Lung (tissue), 12 donors: Measurements from ENCODE around the gene FAM124B. TPM values are rescaled to one million over a fixed set of nuclear protein-coding genes. Genes with fewer than 3 reads are reported as not detected.

Experiments used
- ATAC-seq: fragments of 200-7000 bp; cut with Tn5 transposase; one replicate; pipeline ENCODE4 v1.9.1; 2020; ENCODE audit warnings: moderate number of reproducible peaks; ENCODE audit not compliant: insufficient read depth, low FRiP score
- DNase-seq, 3 donors: peaks; one replicate each; pipeline ENCODE4 v3.0.0-alpha.2; 2013 to 2017
- H3K27ac ChIP-seq, 2 donors: one replicate each; pipeline ENCODE4 v1.5.1; 2013; ENCODE audit warnings: mild to moderate bottlenecking in 2 of 2, moderate library complexity in 2 of 2, control low read depth in 1 of 2, inconsistent platforms in 1 of 2, low read depth in 1 of 2, low read length in 1 of 2
- H3K27me3 ChIP-seq, 3 donors: one replicate each; pipeline ENCODE4 v1.5.1; 2013; ENCODE audit warnings: low read length in 2 of 3; ENCODE audit not compliant: control insufficient read depth in 3 of 3, insufficient read depth in 3 of 3
- H3K36me3 ChIP-seq, 4 donors: one replicate each; pipeline ENCODE4 v1.5.1; 2013; ENCODE audit warnings: low read length in 4 of 4, mild to moderate bottlenecking in 1 of 4, moderate library complexity in 1 of 4; ENCODE audit not compliant: control insufficient read depth in 4 of 4, insufficient read depth in 4 of 4
- H3K4me1 ChIP-seq, 5 donors: one replicate each; pipeline ENCODE4 v1.5.1; 2013; ENCODE audit warnings: low read length in 5 of 5, mild to moderate bottlenecking in 2 of 5, moderate library complexity in 1 of 5; ENCODE audit not compliant: control insufficient read depth in 5 of 5, insufficient read depth in 5 of 5
- H3K4me3 ChIP-seq: one replicate; pipeline ENCODE4 v1.5.1; 2013; ENCODE audit warnings: mild to moderate bottlenecking, control low read depth, moderate library complexity
- H3K9ac ChIP-seq, 2 donors: one replicate each; pipeline ENCODE4 v1.5.1; 2013; ENCODE audit warnings: low read length in 2 of 2, control low read depth in 1 of 2; ENCODE audit not compliant: insufficient read depth in 1 of 2
- H3K9me3 ChIP-seq, 4 donors: one replicate each; pipeline ENCODE4 v1.5.1; 2013; ENCODE audit warnings: low read length in 3 of 4, mild to moderate bottlenecking in 1 of 4, moderate library complexity in 1 of 4; ENCODE audit not compliant: control insufficient read depth in 4 of 4, insufficient read depth in 3 of 4
- CTCF ChIP-seq: IDR thresholded peaks from 2 replicates; pipeline ENCODE4 v1.5.1; 2012; ENCODE audit warnings: mild to moderate bottlenecking; ENCODE audit errors: control extremely low read depth, extremely low read depth
- WGBS, 2 donors: extraction: QIAGEN DNeasy Blood & Tissue Kit; methylation state at CpG; one replicate each; pipeline ENCODE4 v1.1.7; 2013; 5-methylcytosine and 5-hydroxymethylcytosine counted together
- polyA plus RNA-seq, 2 donors: library from polyadenylated mRNA; stranded (reverse); fragments of 200-250 nt; gene quantifications; one replicate each; pipeline ENCODE4 v1.2.1, GENCODE V29; 2013
- total RNA-seq, 2 donors: library from RNA; depleted of rRNA in 1 of 2; stranded (reverse); fragments of >200 nt in 1 of 2; gene quantifications; one replicate each; pipeline ENCODE4 v1.2.1, GENCODE V29; 2014 to 2021
- donor health status: control.
- donor health status: control.
- donor health status: Bipolar disorder and iron deficiency.
- donor health status: healthy.
- donor health status: DM: yes; HTN: yes; CAD: no.

The FAM124B gene
- total and polyA plus RNA-seq, 4 donors, result 0.71 to 21.4 (median 1.7) TPM

- H3K27ac ChIP-seq, result no peak overlapping the region
- H3K9me3 ChIP-seq, result no peaks in the 10 kb centered on the region
- H3K4me1 ChIP-seq, result peaks cover 0 to 4% (median 2%) of the 10 kb centered on the region in 5 donors
- DNase-seq, result no peak
- ATAC-seq, result no peak
- H3K36me3 ChIP-seq, result no peaks in the 10 kb centered on the region
- TF ChIP-seq CTCF, result no peak
- no peak overlapping the region for H3K9ac ChIP-seq
- WGBS, 2 donors, result 61 to 93% methylated on average over 1 of the region's 1 CpG
- H3K27me3 ChIP-seq, result no peaks in the 10 kb centered on the region
- H3K4me3 ChIP-seq, result no peak overlapping the region
Observed at GRCh38 chr2:224417361-224417729, 15.4 kb upstream of the FAM124B start.

- DNase-seq, result no peak
- no peak for TF ChIP-seq CTCF
- Histone ChIP-seq H3K9ac (no peak overlapping the region), H3K27ac (no peak overlapping the region), H3K27me3 (no peaks in the 10 kb centered on the region), H3K4me3 (no peak overlapping the region), H3K4me1 (peaks cover 0 to 4% (median 2%) of the 10 kb centered on the region in 5 donors), H3K36me3 (no peaks in the 10 kb centered on the region), H3K9me3 (no peaks in the 10 kb centered on the region)
- no peak for ATAC-seq
- WGBS, 2 donors, result 83 to 92% methylated on average over 5 of the region's 5 CpGs
Observed at GRCh38 chr2:224416656-224417360, 14.9 kb upstream of the FAM124B start.

- no peak for DNase-seq
- Histone ChIP-seq H3K27me3 (no peaks in the 10 kb centered on the region), H3K4me1 (peaks cover 0 to 4% (median 2%) of the 10 kb centered on the region in 5 donors), H3K36me3 (no peaks in the 10 kb centered on the region), H3K9me3 (no peaks in the 10 kb centered on the region), H3K4me3 (no peak overlapping the region), H3K27ac (no peak overlapping the region), H3K9ac (no peak overlapping the region)
- ATAC-seq, result no peak
- WGBS, 2 donors, result 94% methylated on average over 2 of the region's 2 CpGs
- TF ChIP-seq CTCF, result no peak
Observed at GRCh38 chr2:224413381-224413780, 11.5 kb upstream of the FAM124B start.
